ENCODE data around the gene IQSEC1.

IQSEC1 gene

DNA sequence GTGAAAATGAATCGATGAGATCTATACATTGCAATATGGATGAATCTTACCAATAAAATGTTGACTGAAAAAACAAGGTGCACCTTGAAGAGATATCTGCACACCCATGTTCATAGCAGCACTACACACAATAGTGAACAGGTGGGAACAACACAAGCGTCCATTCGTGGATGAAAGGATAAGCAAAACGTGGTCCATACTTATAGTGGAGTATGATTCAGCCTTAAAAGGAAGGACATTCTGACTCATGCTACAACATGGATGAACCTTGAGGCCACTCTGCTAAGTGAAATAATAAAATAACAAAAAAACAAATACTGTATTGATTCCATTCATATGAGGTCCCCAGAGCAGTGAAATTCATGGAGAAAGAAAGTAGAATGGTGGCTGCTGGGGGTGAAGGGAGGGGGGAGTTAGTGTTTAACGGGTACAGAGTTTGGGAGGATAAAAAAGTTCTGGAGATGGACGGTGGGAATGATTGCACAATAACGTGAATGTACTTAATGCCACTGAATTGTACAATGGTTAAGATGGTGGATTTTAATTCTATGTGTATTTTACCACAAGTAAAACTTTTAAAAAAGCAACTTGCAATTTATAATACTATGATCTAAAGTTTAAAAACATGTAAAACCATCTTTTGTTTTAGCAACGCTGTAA, 35.6 kb downstream of the IQSEC1 start:
- H3K79me2 ChIP-seq (ENCODE audit: insufficient read depth, low read length): no peaks in the 10 kb centered on the region
- TF ChIP-seq, protein P1, sequence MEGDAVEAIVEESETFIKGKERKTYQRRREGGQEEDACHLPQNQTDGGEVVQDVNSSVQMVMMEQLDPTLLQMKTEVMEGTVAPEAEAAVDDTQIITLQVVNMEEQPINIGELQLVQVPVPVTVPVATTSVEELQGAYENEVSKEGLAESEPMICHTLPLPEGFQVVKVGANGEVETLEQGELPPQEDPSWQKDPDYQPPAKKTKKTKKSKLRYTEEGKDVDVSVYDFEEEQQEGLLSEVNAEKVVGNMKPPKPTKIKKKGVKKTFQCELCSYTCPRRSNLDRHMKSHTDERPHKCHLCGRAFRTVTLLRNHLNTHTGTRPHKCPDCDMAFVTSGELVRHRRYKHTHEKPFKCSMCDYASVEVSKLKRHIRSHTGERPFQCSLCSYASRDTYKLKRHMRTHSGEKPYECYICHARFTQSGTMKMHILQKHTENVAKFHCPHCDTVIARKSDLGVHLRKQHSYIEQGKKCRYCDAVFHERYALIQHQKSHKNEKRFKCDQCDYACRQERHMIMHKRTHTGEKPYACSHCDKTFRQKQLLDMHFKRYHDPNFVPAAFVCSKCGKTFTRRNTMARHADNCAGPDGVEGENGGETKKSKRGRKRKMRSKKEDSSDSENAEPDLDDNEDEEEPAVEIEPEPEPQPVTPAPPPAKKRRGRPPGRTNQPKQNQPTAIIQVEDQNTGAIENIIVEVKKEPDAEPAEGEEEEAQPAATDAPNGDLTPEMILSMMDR (IDR thresholded peaks at IDR 0.05; ENCODE audit: insufficient read depth, low read length, poor library complexity, severe bottlenecking): no peak
- no peak for TF ChIP-seq EZH2phosphoT487 (conservative IDR thresholded peaks at IDR 0.05; ENCODE audit: low read length)
- H3K9ac ChIP-seq (ENCODE audit: low read length): no peak overlapping the region
- H2AFZ ChIP-seq (ENCODE audit: low read depth, low read length, severe bottlenecking): no peak overlapping the region
- no peaks in the 10 kb centered on the region for H3K9me3 ChIP-seq (ENCODE audit: insufficient read depth, low read length)
- no peaks in the 10 kb centered on the region for H4K20me1 ChIP-seq (ENCODE audit: low read depth, low read length)
- H3K27me3 ChIP-seq (ENCODE audit: low read length): no peaks in the 10 kb centered on the region; the same call in 1 of the 2 replicates
- no peaks in the 10 kb centered on the region for H3K36me3 ChIP-seq (ENCODE audit: low read length)
- no peak overlapping the region for H3K4me3 ChIP-seq (ENCODE audit: insufficient read depth, low read length, poor library complexity, severe bottlenecking)
- H3K9me2 ChIP-seq (replicated peaks; ENCODE audit: insufficient read depth, low read length): no peaks in the 10 kb centered on the region
- no peak overlapping the region for H3K27ac ChIP-seq (ENCODE audit: low read depth, low read length)
- H3K4me2 ChIP-seq (ENCODE audit: low read depth, low read length, poor library complexity, severe bottlenecking): no peak overlapping the region
- no peaks in the 10 kb centered on the region for H3F3A ChIP-seq (ENCODE audit: insufficient read depth)

- Histone ChIP-seq H3K27me3 (ENCODE audit: low read length) (no peaks in the 10 kb centered on the region), H3K4me2 (ENCODE audit: low read depth, low read length, poor library complexity, severe bottlenecking) (no peak overlapping the region), H2AFZ (ENCODE audit: low read depth, low read length, severe bottlenecking) (no peak overlapping the region), H3F3A (ENCODE audit: insufficient read depth) (no peaks in the 10 kb centered on the region), H3K9me3 (ENCODE audit: insufficient read depth, low read length) (no peaks in the 10 kb centered on the region), H3K9me2 (replicated peaks; ENCODE audit: insufficient read depth, low read length) (no peaks in the 10 kb centered on the region), H4K20me1 (ENCODE audit: low read depth, low read length) (no peaks in the 10 kb centered on the region), H3K4me3 (ENCODE audit: insufficient read depth, low read length, poor library complexity, severe bottlenecking) (no peak overlapping the region), H3K79me2 (ENCODE audit: insufficient read depth, low read length) (no peaks in the 10 kb centered on the region), H3K36me3 (ENCODE audit: low read length) (no peaks in the 10 kb centered on the region), H3K27ac (ENCODE audit: low read depth, low read length) (no peak overlapping the region), H3K9ac (ENCODE audit: low read length) (no peak overlapping the region)
- TF ChIP-seq, protein P1 (IDR thresholded peaks at IDR 0.05; ENCODE audit: insufficient read depth, low read length, poor library complexity, severe bottlenecking): no peak
- no peak for TF ChIP-seq EZH2phosphoT487 (conservative IDR thresholded peaks at IDR 0.05; ENCODE audit: low read length)
These were observed 38.4 kb downstream of the IQSEC1 start for GRCh38 chr3:13034861-13035260.

DNA sequence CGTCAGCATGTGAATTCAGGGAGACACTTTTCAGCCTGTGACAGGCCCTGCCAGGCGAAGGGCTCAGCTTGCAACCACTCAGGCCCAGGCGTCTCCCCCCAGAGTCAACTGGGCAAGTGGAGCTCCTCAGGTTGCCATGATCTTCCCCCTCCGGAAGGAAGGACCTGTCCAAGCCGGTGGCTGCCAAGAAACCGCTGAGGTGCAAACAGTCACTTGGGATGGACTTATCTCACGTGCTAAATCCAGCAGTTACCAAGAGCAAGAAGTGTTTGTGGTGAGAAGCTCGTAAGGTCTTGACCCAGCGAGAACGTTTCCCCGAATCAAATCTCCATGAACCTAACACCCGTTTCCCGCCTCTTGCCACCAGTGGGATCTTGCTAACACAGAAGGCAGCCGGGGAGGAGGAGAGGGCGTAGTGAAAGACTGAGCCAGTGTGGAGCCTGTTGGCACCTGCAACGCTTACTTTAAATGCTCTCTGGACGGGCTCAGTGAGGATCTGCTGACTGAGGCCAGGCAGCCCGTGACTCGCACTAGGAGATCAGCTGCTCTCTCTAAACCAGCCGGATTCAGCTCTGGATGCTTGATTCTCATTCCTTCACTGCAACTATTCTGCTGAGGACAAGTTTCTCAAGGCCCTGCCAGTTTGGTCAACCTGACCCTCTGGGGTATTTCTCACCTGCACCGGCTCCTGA, 39.0 kb downstream of the IQSEC1 start:
- no peaks in the 10 kb centered on the region for H3F3A ChIP-seq (ENCODE audit: insufficient read depth)
- TF ChIP-seq, protein P1 (IDR thresholded peaks at IDR 0.05; ENCODE audit: insufficient read depth, low read length, poor library complexity, severe bottlenecking): no peak
- TF ChIP-seq EZH2phosphoT487 (conservative IDR thresholded peaks at IDR 0.05; ENCODE audit: low read length): no peak
- H3K9me3 ChIP-seq (ENCODE audit: insufficient read depth, low read length): no peaks in the 10 kb centered on the region
- no peak overlapping the region for H3K9ac ChIP-seq (ENCODE audit: low read length)
- no peaks in the 10 kb centered on the region for H3K36me3 ChIP-seq (ENCODE audit: low read length)
- H3K27ac ChIP-seq (ENCODE audit: low read depth, low read length): no peak overlapping the region
- H3K27me3 ChIP-seq (ENCODE audit: low read length): no peaks in the 10 kb centered on the region
- H3K4me2 ChIP-seq (ENCODE audit: low read depth, low read length, poor library complexity, severe bottlenecking): no peak overlapping the region
- no peaks in the 10 kb centered on the region for H3K9me2 ChIP-seq (replicated peaks; ENCODE audit: insufficient read depth, low read length)
- H3K79me2 ChIP-seq (ENCODE audit: insufficient read depth, low read length): no peaks in the 10 kb centered on the region
- H4K20me1 ChIP-seq (ENCODE audit: low read depth, low read length): no peaks in the 10 kb centered on the region
- no peak overlapping the region for H2AFZ ChIP-seq (ENCODE audit: low read depth, low read length, severe bottlenecking)
- no peak overlapping the region for H3K4me3 ChIP-seq (ENCODE audit: insufficient read depth, low read length, poor library complexity, severe bottlenecking)
